ENCODE results near the gene PAOX.

Gene PAOX

DNA sequence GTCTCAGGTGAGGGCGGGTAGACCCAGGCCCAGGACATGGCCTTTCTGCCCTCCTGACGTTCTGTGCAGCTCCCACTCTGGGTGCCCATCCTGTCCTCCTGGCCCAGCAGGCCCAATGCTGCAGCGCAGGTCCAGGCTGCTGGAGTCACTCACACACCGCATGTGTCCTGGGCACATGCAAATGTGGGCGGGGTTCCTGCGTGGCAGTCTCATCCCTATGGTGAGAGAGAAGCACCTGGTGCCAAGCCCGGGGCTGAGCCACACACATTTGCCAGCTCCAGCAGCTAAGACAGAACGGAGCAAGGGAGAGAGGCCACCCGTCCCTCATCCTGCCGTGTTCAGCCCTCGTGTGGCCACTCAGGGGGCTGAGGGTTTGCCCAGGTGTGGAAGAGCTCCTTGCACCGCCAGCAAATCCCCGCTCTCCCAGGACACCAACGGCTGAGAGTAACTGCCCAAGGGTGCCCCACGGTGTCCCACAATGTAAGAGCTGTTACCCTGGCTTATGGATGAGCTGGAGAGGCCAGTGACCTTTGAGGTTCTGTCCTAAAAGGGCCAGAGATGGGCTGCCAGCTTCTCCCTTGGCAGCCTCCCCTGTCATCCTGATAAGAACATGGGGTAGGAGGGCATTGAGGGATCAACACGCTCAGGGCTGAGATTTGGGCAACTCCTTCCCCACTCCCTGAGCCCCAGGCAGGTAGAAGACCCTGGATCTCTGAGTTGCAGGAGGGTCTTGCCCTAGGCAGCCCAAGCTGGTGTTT is 25.7 kb upstream of the PAOX start:
- DNase-seq (ENCODE audit: low spot score): no peak
- Histone ChIP-seq H3K27ac (ENCODE audit: poor library complexity, severe bottlenecking) (no peak overlapping the region), H3K36me3 (ENCODE audit: low read depth) (peaks cover 8% of the 10 kb centered on the region; the same call in 1 of the 2 replicates), H3K9me3 (ENCODE audit: severe bottlenecking) (no peaks in the 10 kb centered on the region), H3K27me3 (ENCODE audit: insufficient read depth, poor library complexity, severe bottlenecking) (no peaks in the 10 kb centered on the region), H3K4me3 (ENCODE audit: severe bottlenecking) (no peak overlapping the region), H3K4me1 (ENCODE audit: insufficient read depth, poor library complexity, severe bottlenecking) (no peaks in the 10 kb centered on the region)
- no peak for ATAC-seq (ENCODE audit: low read depth)
- TF ChIP-seq, protein P1, sequence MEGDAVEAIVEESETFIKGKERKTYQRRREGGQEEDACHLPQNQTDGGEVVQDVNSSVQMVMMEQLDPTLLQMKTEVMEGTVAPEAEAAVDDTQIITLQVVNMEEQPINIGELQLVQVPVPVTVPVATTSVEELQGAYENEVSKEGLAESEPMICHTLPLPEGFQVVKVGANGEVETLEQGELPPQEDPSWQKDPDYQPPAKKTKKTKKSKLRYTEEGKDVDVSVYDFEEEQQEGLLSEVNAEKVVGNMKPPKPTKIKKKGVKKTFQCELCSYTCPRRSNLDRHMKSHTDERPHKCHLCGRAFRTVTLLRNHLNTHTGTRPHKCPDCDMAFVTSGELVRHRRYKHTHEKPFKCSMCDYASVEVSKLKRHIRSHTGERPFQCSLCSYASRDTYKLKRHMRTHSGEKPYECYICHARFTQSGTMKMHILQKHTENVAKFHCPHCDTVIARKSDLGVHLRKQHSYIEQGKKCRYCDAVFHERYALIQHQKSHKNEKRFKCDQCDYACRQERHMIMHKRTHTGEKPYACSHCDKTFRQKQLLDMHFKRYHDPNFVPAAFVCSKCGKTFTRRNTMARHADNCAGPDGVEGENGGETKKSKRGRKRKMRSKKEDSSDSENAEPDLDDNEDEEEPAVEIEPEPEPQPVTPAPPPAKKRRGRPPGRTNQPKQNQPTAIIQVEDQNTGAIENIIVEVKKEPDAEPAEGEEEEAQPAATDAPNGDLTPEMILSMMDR (IDR thresholded peaks at IDR 0.05; ENCODE audit: poor library complexity, severe bottlenecking): no peak

DNA sequence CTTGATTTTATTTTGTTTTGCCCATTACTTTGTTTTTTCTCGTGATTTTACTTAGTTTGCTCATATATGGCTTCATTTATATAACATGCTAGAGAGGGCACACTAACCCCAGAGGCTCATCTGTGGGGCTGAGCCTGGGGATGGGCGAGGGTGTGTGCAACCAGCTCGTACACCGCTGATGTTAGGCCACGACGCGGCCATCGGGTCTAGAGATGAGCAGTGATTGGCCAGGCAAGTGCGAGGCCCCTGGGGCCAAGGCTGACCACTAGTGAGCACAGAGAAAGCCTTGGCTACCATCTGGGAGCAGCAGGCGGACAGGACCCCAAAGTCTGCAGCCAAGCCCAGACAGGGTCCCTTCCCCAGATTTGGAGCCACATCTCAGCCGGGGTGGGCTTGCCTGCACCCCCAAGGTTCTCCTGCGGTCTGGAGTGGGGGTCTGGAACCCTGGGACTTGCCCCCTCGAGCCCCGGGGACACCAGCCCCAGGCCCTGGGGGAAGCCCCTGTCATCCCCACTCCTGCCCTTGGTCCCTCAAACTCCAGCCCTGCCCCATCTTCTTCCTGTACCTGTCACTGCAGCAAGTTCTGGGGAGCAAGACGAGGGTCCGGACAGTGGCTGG is 25.0 kb upstream of the PAOX start:
- no peak for DNase-seq (ENCODE audit: low spot score)
- H3K4me1 ChIP-seq (ENCODE audit: insufficient read depth, poor library complexity, severe bottlenecking): no peaks in the 10 kb centered on the region
- peaks cover 8% of the 10 kb centered on the region; the same call in 1 of the 2 replicates for H3K36me3 ChIP-seq (ENCODE audit: low read depth)
- H3K9me3 ChIP-seq (ENCODE audit: severe bottlenecking): no peaks in the 10 kb centered on the region
- ATAC-seq (ENCODE audit: low read depth): no peak
- H3K4me3 ChIP-seq (ENCODE audit: severe bottlenecking): no peak overlapping the region
- H3K27ac ChIP-seq (ENCODE audit: poor library complexity, severe bottlenecking): no peak overlapping the region
- no peaks in the 10 kb centered on the region for H3K27me3 ChIP-seq (ENCODE audit: insufficient read depth, poor library complexity, severe bottlenecking)
- TF ChIP-seq, protein P1 (IDR thresholded peaks at IDR 0.05; ENCODE audit: poor library complexity, severe bottlenecking): no peak

DNA sequence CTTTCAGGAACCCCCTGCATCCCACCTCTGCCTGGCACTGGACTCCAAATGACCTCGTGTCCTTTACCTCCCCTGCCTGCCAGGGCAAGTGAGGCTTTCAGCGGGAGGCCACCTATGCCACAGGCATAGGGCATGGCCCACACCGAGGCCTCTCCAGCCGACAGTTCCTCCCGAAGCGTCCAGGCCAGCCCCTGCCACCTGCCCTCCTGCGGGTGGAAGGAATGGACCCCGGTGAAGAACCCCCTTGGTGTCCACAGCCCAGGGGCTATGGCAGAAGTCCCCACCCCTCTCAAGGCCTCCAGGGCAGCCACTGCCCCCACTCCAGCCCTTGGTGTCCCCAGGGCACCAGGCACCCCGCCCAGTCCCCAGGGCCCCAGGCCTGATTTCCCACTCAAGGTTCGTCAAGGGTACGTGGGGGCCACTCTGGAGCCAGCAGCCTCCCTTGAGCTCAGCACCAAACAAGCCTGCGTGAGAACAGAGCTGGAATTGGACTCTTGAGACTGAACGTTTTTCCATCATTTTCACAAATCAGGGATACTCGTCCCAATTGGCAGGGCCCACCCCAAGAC is 24.3 kb upstream of the PAOX start:
- no peak overlapping the region for H3K4me3 ChIP-seq (ENCODE audit: severe bottlenecking)
- H3K36me3 ChIP-seq (ENCODE audit: low read depth): peaks cover 8% of the 10 kb centered on the region; the same call in 1 of the 2 replicates
- no peaks in the 10 kb centered on the region for H3K27me3 ChIP-seq (ENCODE audit: insufficient read depth, poor library complexity, severe bottlenecking)
- no peaks in the 10 kb centered on the region for H3K4me1 ChIP-seq (ENCODE audit: insufficient read depth, poor library complexity, severe bottlenecking)
- DNase-seq (ENCODE audit: low spot score): no peak
- ATAC-seq (ENCODE audit: low read depth): no peak
- H3K9me3 ChIP-seq (ENCODE audit: severe bottlenecking): no peaks in the 10 kb centered on the region
- H3K27ac ChIP-seq (ENCODE audit: poor library complexity, severe bottlenecking): no peak overlapping the region
- TF ChIP-seq, protein P1 (IDR thresholded peaks at IDR 0.05; ENCODE audit: poor library complexity, severe bottlenecking): no peak

DNA sequence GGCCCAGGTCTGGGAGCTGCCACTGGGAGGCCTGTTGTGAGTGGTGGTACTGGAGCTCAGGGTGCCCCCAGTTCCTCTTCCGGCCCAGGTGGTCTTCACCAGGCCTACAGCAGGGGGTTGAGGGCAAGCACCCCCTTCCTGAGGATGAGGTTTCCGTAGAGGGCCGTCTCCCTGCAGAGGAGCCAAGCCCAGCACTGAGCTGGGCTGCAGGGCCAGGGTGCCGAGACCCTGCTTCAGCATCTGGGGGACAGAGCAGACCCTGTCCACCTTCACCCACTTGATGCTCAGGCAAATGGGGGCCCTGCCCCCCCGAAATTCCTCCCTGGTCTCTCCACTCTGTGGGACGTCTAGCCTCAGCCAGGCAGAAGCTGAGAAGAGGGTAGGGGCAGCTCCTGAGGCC is 23.8 kb upstream of the PAOX start:
- peaks cover 8% of the 10 kb centered on the region; the same call in 1 of the 2 replicates for H3K36me3 ChIP-seq (ENCODE audit: low read depth)
- DNase-seq (ENCODE audit: low spot score) (no peak), ATAC-seq (ENCODE audit: low read depth) (no peak)
- H3K4me3 ChIP-seq (ENCODE audit: severe bottlenecking): no peak overlapping the region
- TF ChIP-seq, protein P1 (IDR thresholded peaks at IDR 0.05; ENCODE audit: poor library complexity, severe bottlenecking): no peak
- H3K27ac ChIP-seq (ENCODE audit: poor library complexity, severe bottlenecking): no peak overlapping the region
- H3K27me3 ChIP-seq (ENCODE audit: insufficient read depth, poor library complexity, severe bottlenecking): no peaks in the 10 kb centered on the region
- no peaks in the 10 kb centered on the region for H3K9me3 ChIP-seq (ENCODE audit: severe bottlenecking)
- H3K4me1 ChIP-seq (ENCODE audit: insufficient read depth, poor library complexity, severe bottlenecking): no peaks in the 10 kb centered on the region

Data from RWPE2 (cell line).